Measurements from ENCODE around the gene ZNF521.

The ZNF521 gene

GRCh38 chr18:25171334-25171733 is 180.6 kb downstream of the ZNF521 start:
- TF ChIP-seq TEAD4 (IDR thresholded peaks at IDR 0.05) (no peak), YY1 (IDR thresholded peaks at IDR 0.05; ENCODE audit: low read depth) (no peak), CEBPB (IDR thresholded peaks at IDR 0.05) (no peak), EP300 (IDR thresholded peaks at IDR 0.05; ENCODE audit: borderline replicate concordance) (no peak)

GRCh38 chr18:25170402-25170801 is 181.6 kb downstream of the ZNF521 start:
- no peak for TF ChIP-seq TAF1 (IDR thresholded peaks at IDR 0.05; ENCODE audit: low read depth)
- TF ChIP-seq CREB1 (IDR thresholded peaks at IDR 0.05; ENCODE audit: low read depth), result no peak
- TF ChIP-seq YY1 (IDR thresholded peaks at IDR 0.05; ENCODE audit: low read depth), result no peak
- no peak for TF ChIP-seq CEBPB (IDR thresholded peaks at IDR 0.05)
- no peak for TF ChIP-seq RAD21 (IDR thresholded peaks at IDR 0.05; ENCODE audit: low read depth)
- TF ChIP-seq TEAD4 (IDR thresholded peaks at IDR 0.05), result no peak
- no peak for TF ChIP-seq ZBTB7A (IDR thresholded peaks at IDR 0.05; ENCODE audit: low read depth)
- TF ChIP-seq EGR1 (IDR thresholded peaks at IDR 0.05), result no peak
- TF ChIP-seq EP300 (IDR thresholded peaks at IDR 0.05; ENCODE audit: borderline replicate concordance), result no peak
- no peak for TF ChIP-seq NFIC (IDR thresholded peaks at IDR 0.05)
- no peak for TF ChIP-seq FOXM1 (IDR thresholded peaks at IDR 0.05; ENCODE audit: borderline replicate concordance, low read depth)
- TF ChIP-seq USF1 (IDR thresholded peaks at IDR 0.05), result no peak
- no peak for TF ChIP-seq MAX (IDR thresholded peaks at IDR 0.05)
- no peak for TF ChIP-seq TCF12 (IDR thresholded peaks at IDR 0.05; ENCODE audit: low read depth)
- no peak for TF ChIP-seq REST (IDR thresholded peaks at IDR 0.05; ENCODE audit: low read depth)

- TF ChIP-seq CREB1 (IDR thresholded peaks at IDR 0.05; ENCODE audit: low read depth), result no peak
- no peak for TF ChIP-seq REST (IDR thresholded peaks at IDR 0.05; ENCODE audit: low read depth)
- TF ChIP-seq EGR1 (IDR thresholded peaks at IDR 0.05), result no peak
- no peak for TF ChIP-seq USF1 (IDR thresholded peaks at IDR 0.05)
- TF ChIP-seq FOXM1 (IDR thresholded peaks at IDR 0.05; ENCODE audit: borderline replicate concordance, low read depth), result no peak
- TF ChIP-seq MAX (IDR thresholded peaks at IDR 0.05), result no peak
- TF ChIP-seq NFIC (IDR thresholded peaks at IDR 0.05), result no peak
Observed at GRCh38 chr18:25169701-25170100, 182.3 kb downstream of the ZNF521 start.

- TF ChIP-seq FOXM1 (IDR thresholded peaks at IDR 0.05; ENCODE audit: borderline replicate concordance, low read depth) (no peak), USF1 (IDR thresholded peaks at IDR 0.05) (no peak), ZBTB7A (IDR thresholded peaks at IDR 0.05; ENCODE audit: low read depth) (no peak), TCF12 (IDR thresholded peaks at IDR 0.05; ENCODE audit: low read depth) (no peak), TEAD4 (IDR thresholded peaks at IDR 0.05) (no peak), CEBPB (IDR thresholded peaks at IDR 0.05) (no peak)
Observed at GRCh38 chr18:25167612-25168410, 184.2 kb downstream of the ZNF521 start.

- TF ChIP-seq CREB1 (IDR thresholded peaks at IDR 0.05; ENCODE audit: low read depth), result no peak
- no peak for TF ChIP-seq TCF12 (IDR thresholded peaks at IDR 0.05; ENCODE audit: low read depth)
- TF ChIP-seq ZBTB7A (IDR thresholded peaks at IDR 0.05; ENCODE audit: low read depth), result no peak
- TF ChIP-seq TEAD4 (IDR thresholded peaks at IDR 0.05), result no peak
Observed at GRCh38 chr18:25166113-25166512, 185.9 kb downstream of the ZNF521 start.
